Measurements from ENCODE around the gene ANKRD53.

- TF ChIP-seq ATF6 (CRISPR knock-in tag; IDR thresholded peaks at IDR 0.05) (no peak), POLR2AphosphoS5 (IDR thresholded peaks at IDR 0.05; ENCODE audit: control insufficient read depth, insufficient read depth, low read depth, low read length) (no peak), E2F4 (CRISPR knock-in tag; IDR thresholded peaks at IDR 0.05; ENCODE audit: low read depth) (no peak), FOXK2 (conservative IDR thresholded peaks at IDR 0.05 in 1 of 2, IDR thresholded peaks at IDR 0.05 in 1 of 2; ENCODE audit: low read depth in 2 of 2) (no peak), CTCF (IDR thresholded peaks at IDR 0.05 in 2 of 3, conservative IDR thresholded peaks at IDR 0.05 in 1 of 3; ENCODE audit: insufficient read depth in 2 of 3, low read depth in 1 of 3, low read length in 3 of 3) (no peak), DACH1 (IDR thresholded peaks at IDR 0.05; ENCODE audit: partially characterized antibody) (no peak), RAD21 (CRISPR knock-in tag; conservative IDR thresholded peaks at IDR 0.05 in 1 of 2, IDR thresholded peaks at IDR 0.05 in 1 of 2) (no peak)
Measured at GRCh38 chr2:70979626-70980025, 1.2 kb downstream of the ANKRD53 start.

Measured in K562 (cell line).